ENCODE results near the gene CLIC6.
A peak's percentile ranks its signal among the peaks of the same experiment; 100 is the strongest.
"Not testable (repeated sequence)": the region's sequence is repeated elsewhere in the genome, so short reads cannot be mapped to it uniquely, and the experiment has no call there.

CLIC6 gene

GRCh38 chr21:34693192-34693810 is 24.5 kb downstream of the CLIC6 start:
- no peak for DNase-seq (ENCODE audit: low read depth)

- no peak for DNase-seq (ENCODE audit: low read depth)
These were observed 26.6 kb downstream of the CLIC6 start for GRCh38 chr21:34695434-34695833.

- no peak for DNase-seq (ENCODE audit: low read depth)
These were observed 27.3 kb downstream of the CLIC6 start for GRCh38 chr21:34696121-34696520.

DNA sequence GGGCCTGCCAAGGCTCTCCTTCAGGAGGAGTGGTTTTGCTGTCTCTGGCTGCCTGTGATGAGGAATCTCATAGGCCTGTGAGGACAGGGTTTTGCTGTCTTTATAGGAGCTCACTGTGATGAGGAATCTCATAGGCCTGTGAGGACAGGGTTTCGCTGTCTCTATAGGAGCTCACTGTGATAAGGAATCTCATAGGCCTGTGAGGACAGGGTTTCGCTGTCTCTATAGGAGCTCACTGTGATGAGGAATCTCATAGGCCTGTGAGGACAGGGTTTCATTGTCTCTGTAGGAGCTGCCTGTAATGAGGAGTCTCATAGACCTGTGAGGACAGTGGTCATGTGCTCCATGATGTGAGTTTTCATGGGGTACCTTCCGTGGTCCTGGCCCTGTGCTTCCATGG is 29.0 kb downstream of the CLIC6 start:
- DNase-seq (ENCODE audit: low read depth) = no peak

DNA sequence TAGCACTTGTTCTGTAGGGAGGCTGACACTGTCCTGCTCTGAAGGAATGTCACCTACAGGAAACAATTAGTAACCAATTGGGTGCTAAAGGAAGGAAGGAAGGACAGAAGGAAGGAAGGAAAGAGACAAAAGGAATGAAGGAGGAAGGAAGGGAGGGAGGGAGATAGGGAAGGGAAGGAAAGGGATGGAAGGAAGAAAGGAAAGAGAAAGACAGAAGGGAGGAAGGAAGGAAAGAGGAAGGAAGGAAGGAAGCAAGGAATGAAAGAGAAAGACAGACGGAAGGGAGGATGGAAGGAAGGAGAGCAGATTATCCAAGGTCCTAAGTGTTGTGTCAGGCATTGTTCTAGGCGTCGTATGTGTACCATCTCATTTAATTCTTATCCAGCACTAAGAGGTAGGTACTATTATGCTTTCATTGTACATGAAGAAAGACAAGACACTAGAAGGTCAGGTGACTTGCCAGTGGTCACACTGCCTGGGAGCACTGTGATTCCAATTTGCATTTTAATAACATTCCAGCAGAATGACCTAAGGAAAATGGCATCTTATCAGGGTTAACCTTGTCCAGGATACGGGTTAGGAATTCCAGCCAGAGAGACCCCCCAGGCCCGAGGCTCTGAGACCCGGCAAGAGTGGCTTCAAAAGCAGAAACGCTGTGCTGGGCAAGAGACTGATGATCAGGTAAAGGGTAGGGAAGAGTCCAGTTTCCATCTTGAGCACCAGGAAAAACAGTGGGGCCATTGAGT is 29.6 kb downstream of the CLIC6 start:
- no peak for DNase-seq (ENCODE audit: low read depth)

GRCh38 chr21:34700605-34701004 is 31.8 kb downstream of the CLIC6 start:
- no peak for DNase-seq (ENCODE audit: low read depth)

GRCh38 chr21:34701726-34702125 is 32.9 kb downstream of the CLIC6 start:
- no peak for DNase-seq (ENCODE audit: low read depth)

GRCh38 chr21:34702341-34703170 is 33.8 kb downstream of the CLIC6 start:
- no peak for DNase-seq (ENCODE audit: low read depth)

DNA sequence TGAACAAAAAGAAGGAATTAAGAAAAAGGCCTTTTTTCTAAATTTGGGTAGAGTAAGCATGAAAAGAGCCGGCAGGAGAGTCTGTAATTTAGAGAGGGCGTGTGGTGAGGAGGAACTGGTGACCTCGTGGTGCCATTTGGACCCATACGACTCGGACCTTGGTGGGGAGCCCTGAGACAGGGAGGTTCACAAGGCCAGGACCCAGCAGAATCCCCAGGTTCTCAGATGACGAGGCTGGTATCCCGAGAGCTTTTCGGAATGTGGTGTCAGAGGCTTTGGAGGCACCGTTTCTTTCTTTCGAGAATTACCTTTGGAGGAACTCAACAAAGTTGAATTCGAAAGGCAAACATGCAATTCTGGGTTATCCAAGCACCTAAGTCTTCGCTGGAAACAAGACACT is 34.8 kb downstream of the CLIC6 start:
- DNase-seq (ENCODE audit: low read depth) = no peak

GRCh38 chr21:34704119-34704518 is 35.3 kb downstream of the CLIC6 start:
- no peak for DNase-seq (ENCODE audit: low read depth)

DNA sequence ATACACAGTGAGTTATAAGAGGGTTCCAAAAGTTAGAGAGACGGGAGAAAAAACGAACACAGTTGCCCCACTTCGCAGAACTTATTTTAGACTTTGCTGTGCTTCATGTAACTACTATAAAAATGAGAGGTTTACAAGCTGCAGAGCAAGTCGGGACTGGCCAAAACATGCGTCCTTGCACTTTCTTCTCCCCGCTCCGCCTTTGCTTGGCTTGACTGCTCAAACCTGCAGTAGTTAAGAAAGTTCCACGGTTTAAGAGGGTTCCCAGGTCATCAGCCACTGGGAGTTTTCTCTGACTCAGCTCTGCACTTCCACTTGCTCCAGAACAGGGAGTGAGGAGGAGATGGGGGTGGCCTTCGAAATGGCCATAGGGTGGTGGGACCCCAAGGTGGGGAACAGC is 36.2 kb downstream of the CLIC6 start:
- DNase-seq (ENCODE audit: low read depth) = no peak

GRCh38 chr21:34706337-34706736 is 37.5 kb downstream of the CLIC6 start:
- DNase-seq (ENCODE audit: low read depth) = no peak

- DNase-seq (ENCODE audit: low read depth) = peak; percentile 49
These were observed 39.1 kb downstream of the CLIC6 start for GRCh38 chr21:34707876-34708325.

GRCh38 chr21:34713621-34714020 is 44.8 kb downstream of the CLIC6 start:
- no peak for DNase-seq (ENCODE audit: low read depth)

- no peak for DNase-seq (ENCODE audit: low read depth)
These were observed 46.7 kb downstream of the CLIC6 start for GRCh38 chr21:34715518-34715917.

GRCh38 chr21:34715985-34716596 is 47.3 kb downstream of the CLIC6 start:
- no peak for DNase-seq (ENCODE audit: low read depth)

GRCh38 chr21:34718529-34718928 is 49.7 kb downstream of the CLIC6 start:
- not testable (repeated sequence) for DNase-seq (ENCODE audit: low read depth)

GRCh38 chr21:34722684-34723300 is 54.0 kb downstream of the CLIC6 start:
- no peak for DNase-seq (ENCODE audit: low read depth)

DNA sequence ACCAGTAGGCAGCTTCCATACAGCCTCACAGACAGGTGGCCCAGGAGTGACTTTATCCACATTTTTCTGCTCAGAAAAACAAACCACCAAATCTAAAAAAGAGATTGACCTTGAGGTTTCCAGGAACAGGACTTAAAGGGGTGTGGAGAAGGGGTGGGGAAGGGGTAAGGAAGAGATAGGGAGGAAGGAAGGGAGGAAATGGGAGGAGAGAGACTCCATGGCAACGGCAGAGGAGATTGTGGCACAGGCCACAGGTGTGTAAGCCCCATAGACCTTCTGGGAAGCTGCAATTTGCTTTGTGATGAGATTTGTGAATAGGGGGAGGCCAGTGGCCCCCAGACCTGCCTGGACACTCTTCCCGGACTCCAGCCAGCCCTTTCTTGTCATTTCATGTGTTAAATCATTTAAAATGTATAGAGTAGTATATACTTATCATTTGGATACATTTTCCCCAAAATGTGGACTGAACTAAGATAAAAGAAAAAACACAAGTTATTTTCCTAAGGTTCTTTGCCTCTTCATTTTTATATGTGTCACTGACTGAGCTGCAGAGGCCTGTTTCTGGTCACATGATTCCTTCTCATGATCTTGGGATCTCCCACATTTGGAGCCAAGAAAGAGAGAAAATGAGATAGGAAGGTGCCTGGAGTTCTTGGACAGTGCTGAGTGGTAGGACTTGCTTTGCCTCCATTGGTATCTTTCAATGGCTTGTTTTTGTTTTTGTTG is 55.5 kb downstream of the CLIC6 start:
- DNase-seq (ENCODE audit: low read depth) = no peak

GRCh38 chr21:34724857-34725195 is 56.0 kb downstream of the CLIC6 start:
- DNase-seq (ENCODE audit: low read depth) = no peak

DNA sequence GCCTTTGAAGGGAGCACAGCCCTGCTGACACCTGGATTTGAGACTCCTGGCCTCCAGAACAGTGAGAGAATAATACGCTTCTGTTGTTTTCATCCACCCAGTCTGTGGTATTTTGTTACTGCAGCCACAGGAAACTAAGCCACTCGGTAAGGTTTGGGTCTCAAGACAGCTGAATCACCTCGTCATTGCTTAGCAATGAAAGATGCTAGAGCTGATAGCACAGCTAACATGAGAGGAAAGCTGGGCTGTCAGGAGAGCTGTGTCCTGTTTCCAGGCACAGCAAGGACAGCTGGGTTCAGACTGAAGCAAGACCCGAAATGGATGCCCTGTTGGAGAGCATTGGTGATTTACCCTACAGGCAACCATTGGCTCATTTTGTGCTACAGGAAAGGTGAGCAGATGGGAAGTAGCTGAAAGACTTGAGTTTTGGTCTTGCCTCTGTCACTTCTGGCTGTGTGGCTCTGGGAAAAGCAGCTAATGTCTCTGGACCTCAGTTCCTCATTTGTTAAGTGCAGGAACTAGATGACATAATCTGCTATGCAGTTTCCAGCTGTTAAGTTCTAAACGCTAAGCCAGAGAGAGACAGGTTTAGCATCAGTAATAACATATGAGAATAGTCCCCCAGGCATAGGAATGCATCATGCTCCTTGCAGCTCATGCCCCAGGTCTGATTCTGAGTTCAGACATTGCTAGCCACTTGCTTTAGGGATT is 58.0 kb downstream of the CLIC6 start:
- DNase-seq (ENCODE audit: low read depth) = no peak

All from activated T-cell treated with anti-CD3 and anti-CD28 coated beads for 48 hours (primary cell).